ENCODE results near the gene KDM3A. TPM values are rescaled to one million over a fixed set of nuclear protein-coding genes. Genes with fewer than 3 reads are reported as not detected.

KDM3A gene
- total and polyA plus RNA-seq, 2 experiments from 2014 or later, result 8.9 to 21.8 TPM

DNA sequence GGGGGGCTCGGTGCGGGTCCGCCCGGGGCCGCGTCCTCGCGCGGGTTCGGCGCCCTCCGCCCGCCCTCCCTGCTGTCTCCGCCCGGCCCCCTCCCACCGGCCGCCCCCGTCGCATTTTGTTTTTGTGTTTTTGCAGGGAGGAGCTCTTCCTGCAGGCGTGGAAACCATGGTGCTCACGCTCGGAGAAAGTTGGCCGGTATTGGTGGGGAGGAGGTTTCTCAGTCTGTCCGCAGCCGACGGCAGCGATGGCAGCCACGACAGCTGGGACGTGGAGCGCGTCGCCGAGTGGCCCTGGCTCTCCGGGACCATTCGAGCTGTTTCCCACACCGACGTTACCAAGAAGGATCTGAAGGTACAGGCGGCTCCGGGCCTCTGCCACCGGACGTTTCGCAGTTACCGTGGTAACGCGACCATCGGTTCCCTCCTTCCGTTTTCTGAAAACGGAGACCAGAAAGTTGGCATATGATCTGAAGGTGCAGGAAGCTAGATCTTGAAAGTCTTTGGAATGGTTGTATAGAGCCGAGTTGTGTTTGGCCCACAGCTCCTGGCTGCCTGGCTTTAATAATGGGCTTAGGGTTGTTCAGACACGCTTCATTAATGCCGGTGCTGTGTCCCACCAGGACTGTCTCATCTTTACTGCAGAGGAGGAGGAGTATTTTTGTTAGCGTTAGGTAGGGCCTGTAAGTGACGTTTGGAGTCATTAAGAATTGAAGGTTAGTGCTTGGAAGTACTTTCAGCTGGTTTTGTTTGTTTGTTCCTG lies 891 bp downstream of the KDM3A start (continued):
- TF ChIP-seq, protein P1, sequence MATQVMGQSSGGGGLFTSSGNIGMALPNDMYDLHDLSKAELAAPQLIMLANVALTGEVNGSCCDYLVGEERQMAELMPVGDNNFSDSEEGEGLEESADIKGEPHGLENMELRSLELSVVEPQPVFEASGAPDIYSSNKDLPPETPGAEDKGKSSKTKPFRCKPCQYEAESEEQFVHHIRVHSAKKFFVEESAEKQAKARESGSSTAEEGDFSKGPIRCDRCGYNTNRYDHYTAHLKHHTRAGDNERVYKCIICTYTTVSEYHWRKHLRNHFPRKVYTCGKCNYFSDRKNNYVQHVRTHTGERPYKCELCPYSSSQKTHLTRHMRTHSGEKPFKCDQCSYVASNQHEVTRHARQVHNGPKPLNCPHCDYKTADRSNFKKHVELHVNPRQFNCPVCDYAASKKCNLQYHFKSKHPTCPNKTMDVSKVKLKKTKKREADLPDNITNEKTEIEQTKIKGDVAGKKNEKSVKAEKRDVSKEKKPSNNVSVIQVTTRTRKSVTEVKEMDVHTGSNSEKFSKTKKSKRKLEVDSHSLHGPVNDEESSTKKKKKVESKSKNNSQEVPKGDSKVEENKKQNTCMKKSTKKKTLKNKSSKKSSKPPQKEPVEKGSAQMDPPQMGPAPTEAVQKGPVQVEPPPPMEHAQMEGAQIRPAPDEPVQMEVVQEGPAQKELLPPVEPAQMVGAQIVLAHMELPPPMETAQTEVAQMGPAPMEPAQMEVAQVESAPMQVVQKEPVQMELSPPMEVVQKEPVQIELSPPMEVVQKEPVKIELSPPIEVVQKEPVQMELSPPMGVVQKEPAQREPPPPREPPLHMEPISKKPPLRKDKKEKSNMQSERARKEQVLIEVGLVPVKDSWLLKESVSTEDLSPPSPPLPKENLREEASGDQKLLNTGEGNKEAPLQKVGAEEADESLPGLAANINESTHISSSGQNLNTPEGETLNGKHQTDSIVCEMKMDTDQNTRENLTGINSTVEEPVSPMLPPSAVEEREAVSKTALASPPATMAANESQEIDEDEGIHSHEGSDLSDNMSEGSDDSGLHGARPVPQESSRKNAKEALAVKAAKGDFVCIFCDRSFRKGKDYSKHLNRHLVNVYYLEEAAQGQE (IDR thresholded peaks at IDR 0.05; ENCODE audit: unreplicated experiment), result no peak

DNA sequence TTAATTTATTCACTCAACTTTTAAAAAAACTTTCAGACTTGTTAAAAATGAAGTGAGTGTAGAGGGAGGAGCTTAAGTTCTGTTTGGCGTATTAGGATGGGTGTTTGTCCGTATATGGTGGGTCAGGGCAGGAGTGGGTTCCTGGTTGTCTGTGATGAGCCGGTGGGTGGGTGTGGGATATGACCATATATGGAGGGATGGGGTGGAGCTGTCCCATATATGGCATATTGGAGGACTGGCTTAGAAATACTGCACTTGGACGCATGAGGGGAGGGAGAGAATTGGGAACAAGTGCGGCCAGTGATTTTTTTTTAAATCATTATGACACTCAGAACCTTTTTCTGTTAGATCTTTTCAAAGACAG lies 1.5 kb downstream of the KDM3A start:
- TF ChIP-seq NANOG (IDR thresholded peaks at IDR 0.05; ENCODE audit: borderline replicate concordance) (no peak), POLR2AphosphoS5 (IDR thresholded peaks at IDR 0.05; ENCODE audit: low read depth) (no peak), ZNF331 (CRISPR knock-in tag; IDR thresholded peaks at IDR 0.05; ENCODE audit: low read depth) (no peak), EZH2phosphoT487 (IDR thresholded peaks at IDR 0.05; ENCODE audit: unreplicated experiment) (no peak)
- TF ChIP-seq, protein P2, sequence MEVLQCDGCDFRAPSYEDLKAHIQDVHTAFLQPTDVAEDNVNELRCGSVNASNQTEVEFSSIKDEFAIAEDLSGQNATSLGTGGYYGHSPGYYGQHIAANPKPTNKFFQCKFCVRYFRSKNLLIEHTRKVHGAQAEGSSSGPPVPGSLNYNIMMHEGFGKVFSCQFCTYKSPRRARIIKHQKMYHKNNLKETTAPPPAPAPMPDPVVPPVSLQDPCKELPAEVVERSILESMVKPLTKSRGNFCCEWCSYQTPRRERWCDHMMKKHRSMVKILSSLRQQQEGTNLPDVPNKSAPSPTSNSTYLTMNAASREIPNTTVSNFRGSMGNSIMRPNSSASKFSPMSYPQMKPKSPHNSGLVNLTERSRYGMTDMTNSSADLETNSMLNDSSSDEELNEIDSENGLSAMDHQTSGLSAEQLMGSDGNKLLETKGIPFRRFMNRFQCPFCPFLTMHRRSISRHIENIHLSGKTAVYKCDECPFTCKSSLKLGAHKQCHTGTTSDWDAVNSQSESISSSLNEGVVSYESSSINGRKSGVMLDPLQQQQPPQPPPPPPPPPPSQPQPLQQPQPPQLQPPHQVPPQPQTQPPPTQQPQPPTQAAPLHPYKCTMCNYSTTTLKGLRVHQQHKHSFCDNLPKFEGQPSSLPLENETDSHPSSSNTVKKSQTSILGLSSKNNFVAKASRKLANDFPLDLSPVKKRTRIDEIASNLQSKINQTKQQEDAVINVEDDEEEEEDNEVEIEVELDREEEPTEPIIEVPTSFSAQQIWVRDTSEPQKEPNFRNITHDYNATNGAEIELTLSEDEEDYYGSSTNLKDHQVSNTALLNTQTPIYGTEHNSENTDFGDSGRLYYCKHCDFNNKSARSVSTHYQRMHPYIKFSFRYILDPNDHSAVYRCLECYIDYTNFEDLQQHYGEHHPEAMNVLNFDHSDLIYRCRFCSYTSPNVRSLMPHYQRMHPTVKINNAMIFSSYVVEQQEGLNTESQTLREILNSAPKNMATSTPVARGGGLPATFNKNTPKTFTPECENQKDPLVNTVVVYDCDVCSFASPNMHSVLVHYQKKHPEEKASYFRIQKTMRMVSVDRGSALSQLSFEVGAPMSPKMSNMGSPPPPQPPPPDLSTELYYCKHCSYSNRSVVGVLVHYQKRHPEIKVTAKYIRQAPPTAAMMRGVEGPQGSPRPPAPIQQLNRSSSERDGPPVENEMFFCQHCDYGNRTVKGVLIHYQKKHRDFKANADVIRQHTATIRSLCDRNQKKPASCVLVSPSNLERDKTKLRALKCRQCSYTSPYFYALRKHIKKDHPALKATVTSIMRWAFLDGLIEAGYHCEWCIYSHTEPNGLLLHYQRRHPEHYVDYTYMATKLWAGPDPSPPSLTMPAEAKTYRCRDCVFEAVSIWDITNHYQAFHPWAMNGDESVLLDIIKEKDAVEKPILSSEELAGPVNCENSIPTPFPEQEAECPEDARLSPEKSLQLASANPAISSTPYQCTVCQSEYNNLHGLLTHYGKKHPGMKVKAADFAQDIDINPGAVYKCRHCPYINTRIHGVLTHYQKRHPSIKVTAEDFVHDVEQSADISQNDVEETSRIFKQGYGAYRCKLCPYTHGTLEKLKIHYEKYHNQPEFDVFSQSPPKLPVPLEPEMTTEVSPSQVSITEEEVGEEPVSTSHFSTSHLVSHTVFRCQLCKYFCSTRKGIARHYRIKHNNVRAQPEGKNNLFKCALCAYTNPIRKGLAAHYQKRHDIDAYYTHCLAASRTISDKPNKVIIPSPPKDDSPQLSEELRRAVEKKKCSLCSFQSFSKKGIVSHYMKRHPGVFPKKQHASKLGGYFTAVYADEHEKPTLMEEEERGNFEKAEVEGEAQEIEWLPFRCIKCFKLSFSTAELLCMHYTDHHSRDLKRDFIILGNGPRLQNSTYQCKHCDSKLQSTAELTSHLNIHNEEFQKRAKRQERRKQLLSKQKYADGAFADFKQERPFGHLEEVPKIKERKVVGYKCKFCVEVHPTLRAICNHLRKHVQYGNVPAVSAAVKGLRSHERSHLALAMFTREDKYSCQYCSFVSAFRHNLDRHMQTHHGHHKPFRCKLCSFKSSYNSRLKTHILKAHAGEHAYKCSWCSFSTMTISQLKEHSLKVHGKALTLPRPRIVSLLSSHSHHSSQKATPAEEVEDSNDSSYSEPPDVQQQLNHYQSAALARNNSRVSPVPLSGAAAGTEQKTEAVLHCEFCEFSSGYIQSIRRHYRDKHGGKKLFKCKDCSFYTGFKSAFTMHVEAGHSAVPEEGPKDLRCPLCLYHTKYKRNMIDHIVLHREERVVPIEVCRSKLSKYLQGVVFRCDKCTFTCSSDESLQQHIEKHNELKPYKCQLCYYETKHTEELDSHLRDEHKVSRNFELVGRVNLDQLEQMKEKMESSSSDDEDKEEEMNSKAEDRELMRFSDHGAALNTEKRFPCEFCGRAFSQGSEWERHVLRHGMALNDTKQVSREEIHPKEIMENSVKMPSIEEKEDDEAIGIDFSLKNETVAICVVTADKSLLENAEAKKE (CRISPR knock-in tag; IDR thresholded peaks at IDR 0.05), result no peak
- TF ChIP-seq, protein P3, sequence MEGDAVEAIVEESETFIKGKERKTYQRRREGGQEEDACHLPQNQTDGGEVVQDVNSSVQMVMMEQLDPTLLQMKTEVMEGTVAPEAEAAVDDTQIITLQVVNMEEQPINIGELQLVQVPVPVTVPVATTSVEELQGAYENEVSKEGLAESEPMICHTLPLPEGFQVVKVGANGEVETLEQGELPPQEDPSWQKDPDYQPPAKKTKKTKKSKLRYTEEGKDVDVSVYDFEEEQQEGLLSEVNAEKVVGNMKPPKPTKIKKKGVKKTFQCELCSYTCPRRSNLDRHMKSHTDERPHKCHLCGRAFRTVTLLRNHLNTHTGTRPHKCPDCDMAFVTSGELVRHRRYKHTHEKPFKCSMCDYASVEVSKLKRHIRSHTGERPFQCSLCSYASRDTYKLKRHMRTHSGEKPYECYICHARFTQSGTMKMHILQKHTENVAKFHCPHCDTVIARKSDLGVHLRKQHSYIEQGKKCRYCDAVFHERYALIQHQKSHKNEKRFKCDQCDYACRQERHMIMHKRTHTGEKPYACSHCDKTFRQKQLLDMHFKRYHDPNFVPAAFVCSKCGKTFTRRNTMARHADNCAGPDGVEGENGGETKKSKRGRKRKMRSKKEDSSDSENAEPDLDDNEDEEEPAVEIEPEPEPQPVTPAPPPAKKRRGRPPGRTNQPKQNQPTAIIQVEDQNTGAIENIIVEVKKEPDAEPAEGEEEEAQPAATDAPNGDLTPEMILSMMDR (conservative IDR thresholded peaks at IDR 0.05; ENCODE audit: low read depth in 2 of 2), result no peak
- Mint-ChIP-seq H3K9me3 (peaks cover 32% of the 10 kb centered on the region), H3K4me1 (peaks cover 11% of the 10 kb centered on the region; the same call in 2 of the 3 replicates), H3K36me3 (ENCODE audit: low read depth) (peaks cover 28% of the 10 kb centered on the region), H3K27me3 (ENCODE audit: insufficient read depth, low read depth, poor library complexity) (peaks cover 24% of the 10 kb centered on the region), H3K27ac (peak overlapping the region; percentile 55), H3K4me3 (peak overlapping the region; percentile 85)
- peak; percentile 81 for ATAC-seq
- H3K27me3 ChIP-seq (ENCODE audit: insufficient read depth), result 0 out of 2 replicates have a peak, but pooled peaks cover 6% of the 10 kb centered on the region
- no peaks in the 10 kb centered on the region for H3K9me2 ChIP-seq (ENCODE audit: insufficient read depth)
- H3K79me2 ChIP-seq (replicated peaks; ENCODE audit: insufficient read depth), result peaks cover 49% of the 10 kb centered on the region
- H3K36me3 ChIP-seq (ENCODE audit: insufficient read depth), result peaks cover 12% of the 10 kb centered on the region; the same call in 1 of the 2 replicates
- H3F3A ChIP-seq (replicated peaks; ENCODE audit: low read depth), result no peaks in the 10 kb centered on the region; the same call in 1 of the 2 replicates
- no peak overlapping the region for H3K27ac ChIP-seq (ENCODE audit: low read depth)
- H3K4me2 ChIP-seq, result peak overlapping the region; percentile 95
- H3K4me3 ChIP-seq, result peak overlapping the region; percentile 68
- no peak overlapping the region for H2AFZ ChIP-seq
- H4K20me1 ChIP-seq (replicated peaks; ENCODE audit: insufficient read depth), result 0 out of 2 replicates have a peak, but pooled peaks cover under 1% of the 10 kb centered on the region
- no peaks in the 10 kb centered on the region for H3K4me1 ChIP-seq (ENCODE audit: insufficient read depth)
- DNase-seq (ENCODE audit: low spot score), result peak; percentile 59
